ENCODE data around the gene SLC22A8.
A peak's percentile ranks its signal among the peaks of the same experiment; 100 is the strongest.

SLC22A8 gene

DNA sequence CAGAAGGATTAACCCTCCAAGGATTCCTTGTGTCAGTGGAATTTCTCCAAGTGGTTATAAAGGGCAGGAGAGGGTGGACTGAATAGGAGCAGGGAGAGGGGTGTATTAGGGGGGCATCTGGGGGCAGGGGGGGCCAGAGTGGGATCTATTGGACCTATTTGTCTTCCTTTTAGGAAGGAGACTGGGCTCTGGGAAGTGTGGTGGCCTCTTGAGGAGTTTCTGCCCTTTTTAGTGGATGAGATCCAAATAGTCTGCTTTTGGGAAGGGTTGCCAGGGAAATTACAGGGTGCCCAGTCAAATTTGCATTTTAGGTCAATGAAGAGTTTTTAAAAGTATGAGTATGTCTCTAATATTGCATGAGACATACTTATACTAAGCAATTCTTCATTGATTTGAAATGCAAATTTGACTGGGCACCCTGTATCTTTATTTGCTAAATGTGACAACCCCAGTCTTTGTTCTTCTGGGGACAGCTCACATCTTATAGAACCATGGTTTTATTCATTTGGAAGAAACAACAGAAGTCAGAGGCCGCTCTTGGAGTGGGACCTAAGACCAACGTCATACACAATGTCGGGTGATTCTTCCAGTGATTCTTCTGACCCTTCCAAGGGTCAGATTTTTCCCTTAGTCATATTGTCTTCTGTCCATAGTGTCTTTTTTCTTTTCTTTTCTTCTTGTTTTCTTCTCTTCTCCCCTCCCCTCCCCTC is 30.4 kb downstream of the SLC22A8 start:
- Histone ChIP-seq H3K27ac (no peak overlapping the region), H3K4me3 (ENCODE audit: low read depth, low read length) (no peak overlapping the region), H3K36me3 (replicated peaks) (no peaks in the 10 kb centered on the region), H3K27me3 (replicated peaks) (no peaks in the 10 kb centered on the region)
- TF ChIP-seq, protein P1, sequence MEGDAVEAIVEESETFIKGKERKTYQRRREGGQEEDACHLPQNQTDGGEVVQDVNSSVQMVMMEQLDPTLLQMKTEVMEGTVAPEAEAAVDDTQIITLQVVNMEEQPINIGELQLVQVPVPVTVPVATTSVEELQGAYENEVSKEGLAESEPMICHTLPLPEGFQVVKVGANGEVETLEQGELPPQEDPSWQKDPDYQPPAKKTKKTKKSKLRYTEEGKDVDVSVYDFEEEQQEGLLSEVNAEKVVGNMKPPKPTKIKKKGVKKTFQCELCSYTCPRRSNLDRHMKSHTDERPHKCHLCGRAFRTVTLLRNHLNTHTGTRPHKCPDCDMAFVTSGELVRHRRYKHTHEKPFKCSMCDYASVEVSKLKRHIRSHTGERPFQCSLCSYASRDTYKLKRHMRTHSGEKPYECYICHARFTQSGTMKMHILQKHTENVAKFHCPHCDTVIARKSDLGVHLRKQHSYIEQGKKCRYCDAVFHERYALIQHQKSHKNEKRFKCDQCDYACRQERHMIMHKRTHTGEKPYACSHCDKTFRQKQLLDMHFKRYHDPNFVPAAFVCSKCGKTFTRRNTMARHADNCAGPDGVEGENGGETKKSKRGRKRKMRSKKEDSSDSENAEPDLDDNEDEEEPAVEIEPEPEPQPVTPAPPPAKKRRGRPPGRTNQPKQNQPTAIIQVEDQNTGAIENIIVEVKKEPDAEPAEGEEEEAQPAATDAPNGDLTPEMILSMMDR (IDR thresholded peaks at IDR 0.05; ENCODE audit: low read depth, low read length, missing control alignments): no peak
- no peak for DNase-seq
- in situ Hi-C loops (cut with HindIII; ENCODE audit: low pct_ligation_motif_present, low sequenced_read_pairs): no loop called here

DNA sequence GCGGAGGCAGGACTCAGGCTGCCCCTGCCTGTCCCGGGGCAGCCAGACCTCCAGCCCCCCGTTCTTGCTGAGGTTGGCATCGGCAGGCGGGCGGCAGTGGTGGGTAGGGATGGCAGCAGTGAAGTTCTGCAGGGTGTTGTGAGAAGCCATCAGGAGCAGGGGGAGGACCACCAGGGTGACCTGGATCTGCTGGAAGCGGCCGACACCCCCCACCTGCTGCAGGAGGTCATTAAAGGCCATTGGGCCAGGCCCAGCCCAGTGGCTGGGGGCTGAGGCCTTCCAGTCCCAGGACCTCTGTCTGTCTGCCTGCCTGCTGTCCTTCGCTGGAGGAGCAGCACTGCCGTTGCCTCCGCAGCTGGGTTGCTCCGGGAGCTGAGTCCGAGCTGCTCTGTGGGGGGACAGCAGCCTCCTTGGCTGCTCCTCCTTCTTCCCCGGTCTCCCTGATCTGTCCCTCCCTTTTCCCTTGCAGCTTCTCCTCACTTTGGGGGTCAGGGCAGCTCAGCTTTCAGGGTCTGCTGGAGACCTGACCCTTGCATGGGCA is 31.1 kb downstream of the SLC22A8 start, which contains the start of gene SLC22A6:
SLC22A6 (minus strand) TSS at position 517 of the 541 bp plus-strand sequence; CDS start at position 240, 277 bp downstream.
- no peak within 1 kb of the TSS for H3K4me3 ChIP-seq (ENCODE audit: low read depth, low read length)
- DNase-seq: no peak

GRCh38 chr11:62983536-62984199 is 32.0 kb downstream of the SLC22A8 start:
- no peak overlapping the region for H3K4me3 ChIP-seq (ENCODE audit: low read depth, low read length)
- TF ChIP-seq, protein P1 (IDR thresholded peaks at IDR 0.05; ENCODE audit: low read depth, low read length, missing control alignments): no peak
- no peak overlapping the region for H3K27ac ChIP-seq
- H3K36me3 ChIP-seq (replicated peaks): no peaks in the 10 kb centered on the region
- in situ Hi-C loops (cut with HindIII; ENCODE audit: low pct_ligation_motif_present, low sequenced_read_pairs): no loop called here
- no peak for DNase-seq
- no peaks in the 10 kb centered on the region for H3K27me3 ChIP-seq (replicated peaks)

More for the DNA sequence above, 31.1 kb downstream of the SLC22A8 start, which contains the start of gene SLC22A6:
- H3K36me3 ChIP-seq (replicated peaks): no peaks in the 10 kb centered on the region
- TF ChIP-seq, protein P1 (IDR thresholded peaks at IDR 0.05; ENCODE audit: low read depth, low read length, missing control alignments): no peak
- in situ Hi-C loops (cut with HindIII; ENCODE audit: low pct_ligation_motif_present, low sequenced_read_pairs): no loop called here
- no peaks in the 10 kb centered on the region for H3K27me3 ChIP-seq (replicated peaks)
- H3K27ac ChIP-seq: no peak within 1 kb of the TSS

GRCh38 chr11:62981743-62982142 is 33.9 kb downstream of the SLC22A8 start:
- Histone ChIP-seq H3K27me3 (replicated peaks) (no peaks in the 10 kb centered on the region), H3K27ac (no peak overlapping the region), H3K36me3 (replicated peaks) (no peaks in the 10 kb centered on the region), H3K4me3 (ENCODE audit: low read depth, low read length) (no peak overlapping the region)
- TF ChIP-seq, protein P1 (IDR thresholded peaks at IDR 0.05; ENCODE audit: low read depth, low read length, missing control alignments): no peak
- DNase-seq: no peak
- in situ Hi-C loops (cut with HindIII; ENCODE audit: low pct_ligation_motif_present, low sequenced_read_pairs): no loop called here

- H3K27ac ChIP-seq: no peak overlapping the region
Measured at GRCh38 chr11:62980133-62980760, 35.4 kb downstream of the SLC22A8 start.

More at GRCh38 chr11:62980133-62980760, 35.4 kb downstream of the SLC22A8 start:
- peak; percentile 15 for DNase-seq
- TF ChIP-seq, protein P1 (IDR thresholded peaks at IDR 0.05; ENCODE audit: low read depth, low read length, missing control alignments): no peak
- H3K27me3 ChIP-seq (replicated peaks): no peaks in the 10 kb centered on the region
- no peak overlapping the region for H3K4me3 ChIP-seq (ENCODE audit: low read depth, low read length)
- no peaks in the 10 kb centered on the region for H3K36me3 ChIP-seq (replicated peaks)
- in situ Hi-C loops (cut with HindIII; ENCODE audit: low pct_ligation_motif_present, low sequenced_read_pairs): no loop called here

All from brain microvascular endothelial cell (primary cell).